Measurements from ENCODE around the gene ACTL10.

Gene ACTL10

GRCh38 chr20:33667676-33668465 lies 1.1 kb downstream of the ACTL10 start:
- H3K27ac Mint-ChIP-seq = peak overlapping the region; percentile 88
- peak; percentile 66 for ATAC-seq
- no peaks in the 10 kb centered on the region for H3K9me3 Mint-ChIP-seq
- peak overlapping the region; percentile 86 for H3K4me3 Mint-ChIP-seq
- H3K27me3 Mint-ChIP-seq = no peaks in the 10 kb centered on the region
- H3K4me1 Mint-ChIP-seq = peaks cover 41% of the 10 kb centered on the region
- H3K36me3 Mint-ChIP-seq = no peaks in the 10 kb centered on the region

GRCh38 chr20:33668466-33669155 lies 1.9 kb downstream of the ACTL10 start:
- no peak overlapping the region for H3K27ac Mint-ChIP-seq
- peaks cover 46% of the 10 kb centered on the region for H3K4me1 Mint-ChIP-seq
- H3K4me3 Mint-ChIP-seq = peak overlapping the region; percentile 86

GRCh38 chr20:33669224-33669623 lies 2.5 kb downstream of the ACTL10 start:
- no peak for ATAC-seq
- Mint-ChIP-seq H3K27ac (no peak overlapping the region), H3K36me3 (no peaks in the 10 kb centered on the region), H3K9me3 (no peaks in the 10 kb centered on the region), H3K4me3 (no peak overlapping the region), H3K27me3 (no peaks in the 10 kb centered on the region), H3K4me1 (peaks cover 41% of the 10 kb centered on the region)

More at GRCh38 chr20:33668466-33669155, 1.9 kb downstream of the ACTL10 start:
- Mint-ChIP-seq H3K9me3 (no peaks in the 10 kb centered on the region), H3K27me3 (no peaks in the 10 kb centered on the region), H3K36me3 (no peaks in the 10 kb centered on the region)
- ATAC-seq = no peak

GRCh38 chr20:33669873-33670640 lies 3.3 kb downstream of the ACTL10 start:
- Mint-ChIP-seq H3K4me1 (peaks cover 38% of the 10 kb centered on the region), H3K9me3 (no peaks in the 10 kb centered on the region), H3K36me3 (no peaks in the 10 kb centered on the region), H3K27me3 (no peaks in the 10 kb centered on the region), H3K27ac (no peak overlapping the region), H3K4me3 (no peak overlapping the region)
- ATAC-seq = no peak

GRCh38 chr20:33670715-33671499 lies 4.2 kb downstream of the ACTL10 start:
- peaks cover 36% of the 10 kb centered on the region for H3K4me1 Mint-ChIP-seq
- no peaks in the 10 kb centered on the region for H3K27me3 Mint-ChIP-seq
- no peak overlapping the region for H3K27ac Mint-ChIP-seq

GRCh38 chr20:33671573-33672288 lies 5.0 kb downstream of the ACTL10 start:
- Mint-ChIP-seq H3K27ac (no peak overlapping the region), H3K4me3 (no peak overlapping the region), H3K36me3 (no peaks in the 10 kb centered on the region), H3K9me3 (no peaks in the 10 kb centered on the region), H3K4me1 (peaks cover 29% of the 10 kb centered on the region), H3K27me3 (no peaks in the 10 kb centered on the region)
- no peak for ATAC-seq

More at GRCh38 chr20:33670715-33671499, 4.2 kb downstream of the ACTL10 start:
- ATAC-seq = no peak
- no peaks in the 10 kb centered on the region for H3K9me3 Mint-ChIP-seq
- no peak overlapping the region for H3K4me3 Mint-ChIP-seq
- H3K36me3 Mint-ChIP-seq = no peaks in the 10 kb centered on the region

GRCh38 chr20:33672426-33673113 lies 5.8 kb downstream of the ACTL10 start:
- H3K27me3 Mint-ChIP-seq = no peaks in the 10 kb centered on the region
- H3K4me1 Mint-ChIP-seq = peaks cover 27% of the 10 kb centered on the region
- no peaks in the 10 kb centered on the region for H3K36me3 Mint-ChIP-seq
- H3K27ac Mint-ChIP-seq = peak overlapping the region; percentile 81
- H3K9me3 Mint-ChIP-seq = no peaks in the 10 kb centered on the region
- H3K4me3 Mint-ChIP-seq = peak overlapping the region; percentile 87
- no peak for ATAC-seq

GRCh38 chr20:33673114-33673409 lies 6.3 kb downstream of the ACTL10 start:
- Mint-ChIP-seq H3K4me1 (peaks cover 25% of the 10 kb centered on the region), H3K27me3 (no peaks in the 10 kb centered on the region), H3K36me3 (no peaks in the 10 kb centered on the region), H3K27ac (peak overlapping the region; percentile 81), H3K9me3 (no peaks in the 10 kb centered on the region), H3K4me3 (peak overlapping the region; percentile 87)
- ATAC-seq = no peak

GRCh38 chr20:33673410-33674293 lies 6.9 kb downstream of the ACTL10 start:
- Mint-ChIP-seq H3K27me3 (no peaks in the 10 kb centered on the region), H3K9me3 (no peaks in the 10 kb centered on the region), H3K4me1 (peaks cover 24% of the 10 kb centered on the region), H3K27ac (peak overlapping the region; percentile 81), H3K4me3 (peak overlapping the region; percentile 87), H3K36me3 (no peaks in the 10 kb centered on the region)
- peak; percentile 75 for ATAC-seq

GRCh38 chr20:33674294-33675135 lies 7.8 kb downstream of the ACTL10 start, which contains the start of gene NECAB3:
Gene NECAB3, minus strand, starts transcription at chr20:33674428. Its CDS starts 76 bp downstream, at chr20:33674352.
- no peaks in the 10 kb centered on the region for H3K27me3 Mint-ChIP-seq
- H3K4me3 Mint-ChIP-seq = peak within 1 kb of the TSS; percentile 87
- peak; percentile 86 for ATAC-seq
- no peaks in the 10 kb centered on the region for H3K9me3 Mint-ChIP-seq
- peaks cover 33% of the 10 kb centered on the region for H3K4me1 Mint-ChIP-seq
- peak within 1 kb of the TSS; percentile 81 for H3K27ac Mint-ChIP-seq
- H3K36me3 Mint-ChIP-seq = no peaks in the 10 kb centered on the region

GRCh38 chr20:33675136-33675959 lies 8.6 kb downstream of the ACTL10 start:
- Mint-ChIP-seq H3K36me3 (no peaks in the 10 kb centered on the region), H3K4me1 (peaks cover 41% of the 10 kb centered on the region), H3K27me3 (no peaks in the 10 kb centered on the region), H3K4me3 (peak overlapping the region; percentile 61), H3K27ac (peak overlapping the region; percentile 17), H3K9me3 (no peaks in the 10 kb centered on the region)
- no peak for ATAC-seq

- Mint-ChIP-seq H3K27ac (peak overlapping the region; percentile 15), H3K4me1 (peaks cover 49% of the 10 kb centered on the region), H3K36me3 (no peaks in the 10 kb centered on the region), H3K9me3 (no peaks in the 10 kb centered on the region), H3K4me3 (no peak overlapping the region), H3K27me3 (no peaks in the 10 kb centered on the region)
- ATAC-seq = no peak
These were observed 9.4 kb downstream of the ACTL10 start for GRCh38 chr20:33676121-33676520.
